Measurements from ENCODE around the gene SDK1. TPM values are rescaled to one million over a fixed set of nuclear protein-coding genes. Genes with fewer than 3 reads are reported as not detected.

The SDK1 gene
- total RNA-seq, 1 donor from 2014 or later = 10.9 TPM

DNA sequence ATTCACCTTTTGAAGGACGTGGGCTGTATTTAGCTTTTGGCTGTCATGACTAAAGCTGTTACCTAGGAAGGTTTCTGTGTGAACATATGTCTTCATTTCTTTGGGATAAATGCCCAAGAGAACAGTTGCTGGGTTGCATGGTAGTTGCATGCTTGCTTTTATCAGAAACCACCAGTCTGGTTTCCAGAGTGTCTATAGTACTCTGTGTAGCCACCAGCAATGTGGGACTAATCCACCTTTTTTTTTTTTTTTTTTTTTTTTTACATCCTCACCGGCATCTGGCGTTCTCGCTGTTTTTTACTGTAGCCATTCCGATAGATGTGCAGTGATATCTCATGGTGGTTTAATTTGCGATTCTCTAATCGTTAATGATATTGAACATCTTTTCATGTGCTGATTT lies 297.8 kb downstream of the SDK1 start:
- TF ChIP-seq, protein P1, sequence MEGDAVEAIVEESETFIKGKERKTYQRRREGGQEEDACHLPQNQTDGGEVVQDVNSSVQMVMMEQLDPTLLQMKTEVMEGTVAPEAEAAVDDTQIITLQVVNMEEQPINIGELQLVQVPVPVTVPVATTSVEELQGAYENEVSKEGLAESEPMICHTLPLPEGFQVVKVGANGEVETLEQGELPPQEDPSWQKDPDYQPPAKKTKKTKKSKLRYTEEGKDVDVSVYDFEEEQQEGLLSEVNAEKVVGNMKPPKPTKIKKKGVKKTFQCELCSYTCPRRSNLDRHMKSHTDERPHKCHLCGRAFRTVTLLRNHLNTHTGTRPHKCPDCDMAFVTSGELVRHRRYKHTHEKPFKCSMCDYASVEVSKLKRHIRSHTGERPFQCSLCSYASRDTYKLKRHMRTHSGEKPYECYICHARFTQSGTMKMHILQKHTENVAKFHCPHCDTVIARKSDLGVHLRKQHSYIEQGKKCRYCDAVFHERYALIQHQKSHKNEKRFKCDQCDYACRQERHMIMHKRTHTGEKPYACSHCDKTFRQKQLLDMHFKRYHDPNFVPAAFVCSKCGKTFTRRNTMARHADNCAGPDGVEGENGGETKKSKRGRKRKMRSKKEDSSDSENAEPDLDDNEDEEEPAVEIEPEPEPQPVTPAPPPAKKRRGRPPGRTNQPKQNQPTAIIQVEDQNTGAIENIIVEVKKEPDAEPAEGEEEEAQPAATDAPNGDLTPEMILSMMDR (IDR thresholded peaks at IDR 0.05) = no peak
- Mint-ChIP-seq H3K4me1 (ENCODE audit: low read depth) (no peaks in the 10 kb centered on the region), H3K9me3 (ENCODE audit: low read depth) (peaks cover 8% of the 10 kb centered on the region), H3K27ac (ENCODE audit: unreplicated experiment) (no peak overlapping the region), H3K27me3 (ENCODE audit: low read depth) (no peaks in the 10 kb centered on the region), H3K36me3 (ENCODE audit: low read depth) (no peaks in the 10 kb centered on the region), H3K4me3 (ENCODE audit: unreplicated experiment) (no peak overlapping the region)
- DNase-seq (ENCODE audit: low spot score) = no peak

DNA sequence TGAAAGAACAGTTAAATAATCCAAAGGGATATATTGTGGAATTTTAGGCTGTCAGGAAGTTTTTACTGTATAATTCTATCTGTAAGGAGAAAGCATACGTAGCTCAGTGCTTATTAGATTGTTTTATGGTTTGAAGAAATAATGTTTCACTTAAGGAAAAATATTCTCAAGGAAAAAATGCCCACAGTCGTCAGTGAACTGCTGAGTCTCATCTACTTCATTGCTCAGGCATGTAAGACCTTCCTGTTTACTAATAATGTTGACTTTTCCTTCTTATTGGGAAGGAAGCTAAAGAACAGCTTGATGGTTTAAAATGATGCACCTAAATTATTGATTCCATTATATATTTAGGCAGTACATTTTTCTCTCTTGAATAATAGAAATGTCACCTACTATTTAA lies 304.2 kb downstream of the SDK1 start:
- Mint-ChIP-seq H3K27ac (ENCODE audit: unreplicated experiment) (no peak overlapping the region), H3K36me3 (ENCODE audit: low read depth) (no peaks in the 10 kb centered on the region), H3K4me1 (ENCODE audit: low read depth) (peaks cover 4% of the 10 kb centered on the region), H3K4me3 (ENCODE audit: unreplicated experiment) (no peak overlapping the region), H3K9me3 (ENCODE audit: low read depth) (peaks cover 13% of the 10 kb centered on the region), H3K27me3 (ENCODE audit: low read depth) (no peaks in the 10 kb centered on the region)
- DNase-seq (ENCODE audit: low spot score) = no peak
- TF ChIP-seq, protein P1 (IDR thresholded peaks at IDR 0.05) = no peak

DNA sequence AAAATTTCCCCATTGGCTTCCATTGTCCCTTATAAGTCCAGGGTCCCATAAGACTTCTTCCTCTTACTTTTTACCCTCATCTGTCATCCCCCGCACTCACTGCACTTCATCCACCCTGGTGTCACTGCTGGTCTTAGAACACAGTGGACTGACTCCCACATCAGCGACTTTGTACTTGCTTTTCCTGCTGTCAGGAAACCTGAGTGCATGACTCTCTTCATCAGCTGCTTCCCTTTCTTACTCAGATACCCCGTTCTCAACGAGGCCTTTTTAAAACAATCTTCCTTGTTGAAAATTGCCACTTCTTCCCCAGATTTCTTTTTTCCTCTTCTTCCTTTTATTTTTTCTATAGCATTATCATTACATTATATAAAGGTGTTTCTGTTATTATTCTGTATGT lies 305.4 kb downstream of the SDK1 start:
- peaks cover 12% of the 10 kb centered on the region for H3K4me1 Mint-ChIP-seq (ENCODE audit: low read depth)
- no peak for DNase-seq (ENCODE audit: low spot score)
- peaks cover 13% of the 10 kb centered on the region for H3K9me3 Mint-ChIP-seq (ENCODE audit: low read depth)
- TF ChIP-seq, protein P1 (IDR thresholded peaks at IDR 0.05) = no peak
- no peaks in the 10 kb centered on the region for H3K27me3 Mint-ChIP-seq (ENCODE audit: low read depth)
- H3K27ac Mint-ChIP-seq (ENCODE audit: unreplicated experiment) = no peak overlapping the region
- H3K4me3 Mint-ChIP-seq (ENCODE audit: unreplicated experiment) = no peak overlapping the region
- H3K36me3 Mint-ChIP-seq (ENCODE audit: low read depth) = no peaks in the 10 kb centered on the region

DNA sequence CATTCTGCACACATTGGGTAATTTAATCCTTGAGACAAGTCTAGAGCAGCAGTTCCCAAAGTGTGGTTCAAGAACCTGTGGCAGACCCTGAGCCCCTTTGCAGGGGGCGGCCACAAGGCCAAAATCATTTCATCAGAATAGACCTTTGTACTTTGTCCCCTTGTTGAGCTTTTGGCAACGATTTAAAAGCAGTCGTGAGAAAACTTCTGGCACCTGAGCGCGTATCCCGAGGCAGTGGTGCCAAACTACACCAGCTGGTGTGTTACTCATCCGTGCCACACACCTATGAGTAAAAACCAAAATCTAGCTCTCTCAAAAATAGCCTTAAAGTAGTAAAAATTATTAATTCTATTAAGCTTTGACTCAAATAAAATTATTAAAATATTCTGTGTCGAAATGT lies 306.8 kb downstream of the SDK1 start:
- TF ChIP-seq, protein P1 (IDR thresholded peaks at IDR 0.05) = no peak
- H3K9me3 Mint-ChIP-seq (ENCODE audit: low read depth) = peaks cover 8% of the 10 kb centered on the region
- no peaks in the 10 kb centered on the region for H3K36me3 Mint-ChIP-seq (ENCODE audit: low read depth)
- no peak overlapping the region for H3K27ac Mint-ChIP-seq (ENCODE audit: unreplicated experiment)
- DNase-seq (ENCODE audit: low spot score) = no peak
- peaks cover 12% of the 10 kb centered on the region for H3K4me1 Mint-ChIP-seq (ENCODE audit: low read depth)
- no peak overlapping the region for H3K4me3 Mint-ChIP-seq (ENCODE audit: unreplicated experiment)
- H3K27me3 Mint-ChIP-seq (ENCODE audit: low read depth) = no peaks in the 10 kb centered on the region

DNA sequence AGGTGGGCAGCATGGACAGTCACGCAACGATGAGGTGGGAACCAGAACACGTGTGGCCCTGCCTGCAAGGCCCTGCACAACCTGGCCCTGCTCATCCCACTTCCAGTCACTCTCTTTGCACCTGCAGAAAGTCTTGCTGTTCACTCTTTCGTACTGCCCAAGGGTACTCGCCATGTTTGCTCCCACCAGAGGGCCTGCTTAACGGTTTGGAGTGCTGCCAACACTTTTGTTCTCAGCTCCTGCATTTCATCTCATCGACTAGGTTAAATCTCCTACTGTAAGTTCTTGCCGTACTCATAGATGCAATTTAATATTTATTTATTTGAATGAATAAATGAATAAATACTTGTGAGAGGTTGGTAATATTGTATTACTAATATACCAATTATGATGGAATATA lies 315.3 kb downstream of the SDK1 start:
- Mint-ChIP-seq H3K4me1 (ENCODE audit: low read depth) (peaks cover under 1% of the 10 kb centered on the region), H3K36me3 (ENCODE audit: low read depth) (no peaks in the 10 kb centered on the region), H3K27ac (ENCODE audit: unreplicated experiment) (no peak overlapping the region), H3K27me3 (ENCODE audit: low read depth) (no peaks in the 10 kb centered on the region), H3K4me3 (ENCODE audit: unreplicated experiment) (no peak overlapping the region), H3K9me3 (ENCODE audit: low read depth) (peaks cover 2% of the 10 kb centered on the region)
- TF ChIP-seq, protein P1 (IDR thresholded peaks at IDR 0.05) = no peak
- DNase-seq (ENCODE audit: low spot score) = no peak

All from chondrocyte (in vitro differentiated cells).